H1 (cell line): ENCODE measurements around the gene PPFIBP2. TPM values are rescaled to one million over a fixed set of nuclear protein-coding genes. Genes with fewer than 3 reads are reported as not detected.

Experiments used
- BCL11A ChIP-seq, 2 experiments: IDR thresholded peaks; one replicate each; pipeline ENCODE4 v1.6.1; 2011; ENCODE audit warnings: low read depth in 2 of 2, low read length in 2 of 2, mild to moderate bottlenecking in 2 of 2
- E2F6 ChIP-seq: IDR thresholded peaks from 2 replicates; pipeline ENCODE4 v1.6.1; 2012; ENCODE audit warnings: inconsistent platforms
- SAP30 ChIP-seq: fragments of 300-600 bp; sonication (generic); IDR thresholded peaks from 2 replicates; pipeline ENCODE4 v1.7.1; 2012; ENCODE audit warnings: low read length, moderate library complexity, mild to moderate bottlenecking, inconsistent platforms; ENCODE audit not compliant: insufficient read depth, insufficient replicate concordance
- TAF7 ChIP-seq: optimal IDR thresholded peaks from 2 replicates; pipeline ENCODE3; 2011; ENCODE audit warnings: low read depth, mild to moderate bottlenecking, inconsistent platforms, low read length, moderate library complexity, borderline replicate concordance
- polyA plus RNA-seq, 7 experiments: library from polyadenylated mRNA; depleted of rRNA in 3 of 7; stranded (reverse) in 5 of 7; unstranded in 2 of 7; fragments of >200 nt in 5 of 7; fragments of 200-250 nt in 2 of 7; gene quantifications; 1 replicate in 5 of 7; 2 replicates in 1 of 7; 4 replicates in 1 of 7; pipeline versions ENCODE4 v1.2.1 to v1.2.3, GENCODE V29; 2011 to 2013; ENCODE audit warnings: missing spikeins in 2 of 7, mixed read lengths in 2 of 7
- total RNA-seq: library from RNA; stranded (reverse); fragmentation: NEBNext Ultra II Directional; extraction: Animal tissue kit (Norgen Biotek cat#: 25700); gene quantifications from 2 replicates; pipeline ENCODE4 v1.2.1, GENCODE V29; 2021

The PPFIBP2 gene
- total and polyA plus RNA-seq, 2 of the 8 experiments (the other 6 are each of a cell fraction or from before 2014, with no cell fraction given): 5.5 to 9.8 TPM

GRCh38 chr11:7549681-7550080 is 35.9 kb downstream of the PPFIBP2 start (continued):
- TF ChIP-seq BCL11A (IDR thresholded peaks at IDR 0.05; ENCODE audit: low read depth in 2 of 2, low read length in 2 of 2) (no peak), TAF7 (no peak), E2F6 (no peak), SAP30 (no peak)
